Measurements from ENCODE around the gene MIR17HG. TPM values are rescaled to one million over a fixed set of nuclear protein-coding genes. Genes with fewer than 3 reads are reported as not detected.

Gene MIR17HG
- total and polyA plus RNA-seq, 9 donors: 0.82 to 7.9 (median 5.1) TPM

DNA sequence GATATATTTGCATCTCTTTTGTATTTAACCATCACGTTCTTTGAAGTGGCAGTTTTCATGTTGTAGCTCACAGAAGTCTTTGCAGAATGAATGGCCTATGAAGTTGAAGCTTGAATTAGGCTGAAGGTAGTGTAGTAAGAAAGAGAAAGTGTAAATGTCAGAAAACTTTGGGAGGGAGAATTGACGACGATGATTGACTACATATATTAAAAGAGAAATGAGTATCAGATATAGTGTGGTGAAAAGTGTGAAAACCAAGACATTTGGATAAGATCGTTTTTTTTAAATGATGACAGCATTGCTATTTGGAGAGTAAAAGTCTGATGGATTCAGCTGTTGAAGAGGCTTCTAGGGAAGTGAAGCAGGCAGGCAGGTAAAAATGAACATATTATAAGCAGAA lies 36.3 kb downstream of the MIR17HG start:
- intact Hi-C loops (cut with DNase I): no loop called here
- no peaks in the 10 kb centered on the region for H3K36me3 ChIP-seq
- H3K4me3 ChIP-seq: no peak overlapping the region
- no peaks in the 10 kb centered on the region for H3K27me3 ChIP-seq
- H3K27ac ChIP-seq: no peak overlapping the region
- no peaks in the 10 kb centered on the region for H3K4me1 ChIP-seq (ENCODE audit: insufficient read depth)
- 81 to 87% (median 83%) methylated on average over 4 of the region's 4 CpGs for WGBS, 3 donors
- no peaks in the 10 kb centered on the region for H3K9me3 ChIP-seq
- no peak for DNase-seq
- TF ChIP-seq POLR2A (IDR thresholded peaks at IDR 0.05) (no peak), EP300 (IDR thresholded peaks at IDR 0.05) (no peak)
- TF ChIP-seq, protein P1, sequence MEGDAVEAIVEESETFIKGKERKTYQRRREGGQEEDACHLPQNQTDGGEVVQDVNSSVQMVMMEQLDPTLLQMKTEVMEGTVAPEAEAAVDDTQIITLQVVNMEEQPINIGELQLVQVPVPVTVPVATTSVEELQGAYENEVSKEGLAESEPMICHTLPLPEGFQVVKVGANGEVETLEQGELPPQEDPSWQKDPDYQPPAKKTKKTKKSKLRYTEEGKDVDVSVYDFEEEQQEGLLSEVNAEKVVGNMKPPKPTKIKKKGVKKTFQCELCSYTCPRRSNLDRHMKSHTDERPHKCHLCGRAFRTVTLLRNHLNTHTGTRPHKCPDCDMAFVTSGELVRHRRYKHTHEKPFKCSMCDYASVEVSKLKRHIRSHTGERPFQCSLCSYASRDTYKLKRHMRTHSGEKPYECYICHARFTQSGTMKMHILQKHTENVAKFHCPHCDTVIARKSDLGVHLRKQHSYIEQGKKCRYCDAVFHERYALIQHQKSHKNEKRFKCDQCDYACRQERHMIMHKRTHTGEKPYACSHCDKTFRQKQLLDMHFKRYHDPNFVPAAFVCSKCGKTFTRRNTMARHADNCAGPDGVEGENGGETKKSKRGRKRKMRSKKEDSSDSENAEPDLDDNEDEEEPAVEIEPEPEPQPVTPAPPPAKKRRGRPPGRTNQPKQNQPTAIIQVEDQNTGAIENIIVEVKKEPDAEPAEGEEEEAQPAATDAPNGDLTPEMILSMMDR (IDR thresholded peaks at IDR 0.05): no peak

DNA sequence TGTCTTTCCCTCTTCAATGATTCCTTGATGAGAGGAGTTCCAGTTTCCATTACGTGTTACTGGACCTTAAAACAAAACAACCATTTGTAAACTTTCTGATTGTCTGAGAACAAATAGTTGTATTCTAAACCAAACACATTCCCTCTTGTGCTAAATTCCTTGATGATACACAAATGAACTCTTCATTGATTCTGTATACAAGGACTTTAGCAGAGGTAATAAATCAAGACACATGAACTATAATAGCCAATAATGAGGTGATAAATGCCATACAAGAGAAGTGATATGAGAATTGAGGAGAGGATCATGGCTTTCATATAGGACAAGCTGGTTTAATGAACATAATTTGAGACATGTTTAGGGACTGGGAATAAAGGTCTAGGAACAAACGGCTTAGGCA lies 37.4 kb downstream of the MIR17HG start:
- no peaks in the 10 kb centered on the region for H3K9me3 ChIP-seq
- no peak for TF ChIP-seq EP300 (IDR thresholded peaks at IDR 0.05)
- TF ChIP-seq POLR2A (IDR thresholded peaks at IDR 0.05): no peak
- TF ChIP-seq, protein P1 (IDR thresholded peaks at IDR 0.05): no peak
- no peaks in the 10 kb centered on the region for H3K4me1 ChIP-seq (ENCODE audit: insufficient read depth)
- intact Hi-C loops (cut with DNase I): no loop called here
- DNase-seq: no peak
- no peaks in the 10 kb centered on the region for H3K36me3 ChIP-seq
- H3K27me3 ChIP-seq: no peaks in the 10 kb centered on the region
- no peak overlapping the region for H3K4me3 ChIP-seq
- 47 to 57% (median 57%) methylated on average over 2 of the region's 2 CpGs for WGBS, 3 donors
- H3K27ac ChIP-seq: no peak overlapping the region

DNA sequence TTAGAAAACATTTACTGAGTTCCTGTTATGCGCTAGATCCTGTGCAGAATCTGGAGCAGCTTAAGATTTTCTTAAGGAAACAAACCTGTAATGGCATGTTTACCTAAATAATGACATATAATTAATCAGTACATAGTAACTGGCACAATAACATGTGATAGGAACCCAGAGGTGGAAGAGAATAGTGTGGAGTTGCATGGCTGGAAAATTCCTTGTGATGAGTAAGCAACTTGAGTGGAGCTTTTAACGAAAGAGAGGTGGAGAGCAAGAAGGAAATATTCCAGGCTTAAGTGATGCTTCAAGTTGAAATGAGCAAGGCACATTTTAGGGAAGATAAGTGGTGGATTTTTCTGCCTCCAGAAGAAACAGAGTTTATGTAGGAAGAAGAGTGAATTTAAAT lies 41.7 kb downstream of the MIR17HG start:
- intact Hi-C loops (cut with DNase I): no loop called here
- H3K9me3 ChIP-seq: no peaks in the 10 kb centered on the region
- H3K4me1 ChIP-seq (ENCODE audit: insufficient read depth): no peaks in the 10 kb centered on the region
- WGBS, 3 donors: 75 to 83% (median 82%) methylated on average over 2 of the region's 2 CpGs
- no peak overlapping the region for H3K27ac ChIP-seq
- DNase-seq: no peak
- H3K27me3 ChIP-seq: no peaks in the 10 kb centered on the region
- H3K36me3 ChIP-seq: no peaks in the 10 kb centered on the region
- TF ChIP-seq EP300 (IDR thresholded peaks at IDR 0.05) (no peak), POLR2A (IDR thresholded peaks at IDR 0.05) (no peak)
- TF ChIP-seq, protein P1 (IDR thresholded peaks at IDR 0.05): no peak
- no peak overlapping the region for H3K4me3 ChIP-seq

DNA sequence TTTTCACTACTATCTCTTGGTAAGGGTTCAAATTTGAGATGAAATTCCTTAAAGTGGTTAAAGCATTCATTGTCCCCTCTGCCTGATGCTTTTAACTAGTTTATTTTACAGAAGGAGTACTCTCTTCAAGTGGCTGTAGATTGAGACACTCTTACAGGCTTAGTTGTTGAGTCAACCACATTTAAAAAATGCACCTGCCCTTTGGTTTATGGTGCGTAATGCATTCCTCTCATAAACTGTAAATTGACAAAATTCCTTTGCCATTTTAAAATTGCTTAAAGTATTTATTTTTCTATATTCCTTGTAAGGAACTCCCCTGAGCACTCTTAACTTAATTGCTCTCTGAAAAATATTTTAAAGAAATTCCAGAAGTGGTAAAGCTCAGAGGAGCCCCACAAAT lies 50.1 kb downstream of the MIR17HG start:
- peaks cover 5% of the 10 kb centered on the region for H3K4me1 ChIP-seq (ENCODE audit: insufficient read depth)
- peaks cover 0 to 3% of the 10 kb centered on the region in 2 donors for H3K9me3 ChIP-seq
- intact Hi-C loops (cut with DNase I): no loop called here
- H3K4me3 ChIP-seq: no peak overlapping the region
- no peaks in the 10 kb centered on the region for H3K27me3 ChIP-seq
- no peak for DNase-seq
- H3K27ac ChIP-seq: no peak overlapping the region
- whole genome bisulfite sequencing, 3 donors: 75 to 93% (median 84%) methylated on average over 1 of the region's 1 CpG
- no peak for TF ChIP-seq EP300 (IDR thresholded peaks at IDR 0.05)
- TF ChIP-seq, protein P1 (IDR thresholded peaks at IDR 0.05): no peak
- TF ChIP-seq POLR2A (IDR thresholded peaks at IDR 0.05): no peak
- H3K36me3 ChIP-seq: no peaks in the 10 kb centered on the region
